SK-N-MC (cell line): Measurements from ENCODE around the gene TMEM218.

Source experiments
- DNase-seq: peaks from one replicate; pipeline ENCODE4 v3.0.0-alpha.2; 2011; ENCODE audit warnings: low read depth, low spot score
- H3K27ac ChIP-seq: fragments of 200-600 bp; sonication (generic); 2 replicates; pipeline ENCODE4 v1.5.1; 2016; ENCODE audit warnings: mixed run types
- H3K36me3 ChIP-seq: fragments of 200-600 bp; sonication (generic); 2 replicates; pipeline ENCODE4 v1.6.1; 2017; ENCODE audit warnings: antibody characterized with exemption, low read length, mixed read lengths; ENCODE audit not compliant: insufficient read depth
- H3K4me3 ChIP-seq: fragments of 200-600 bp; sonication (generic); 2 replicates; pipeline ENCODE4 v1.5.1; 2016
- H3K9ac ChIP-seq: fragments of 200-600 bp; sonication (generic); 2 replicates; pipeline ENCODE4 v1.8.0; 2017; ENCODE audit warnings: mixed run types, mixed read lengths; ENCODE audit not compliant: insufficient read length
- H3K9me3 ChIP-seq: fragments of 200-600 bp; sonication (generic); 2 replicates; pipeline ENCODE4 v1.6.1; 2017; ENCODE audit warnings: low read depth, mild to moderate bottlenecking, antibody characterized with exemption, low read length, moderate library complexity, mixed read lengths
- EZH2 ChIP-seq: fragments of 200-600 bp; sonication (generic); IDR thresholded peaks from one replicate; pipeline ENCODE4 v1.6.1; 2017; ENCODE audit warnings: antibody characterized with exemption
- FOXP2 ChIP-seq: optimal IDR thresholded peaks from 2 replicates; pipeline ENCODE3; 2011; ENCODE audit warnings: mild to moderate bottlenecking, moderate library complexity; ENCODE audit not compliant: insufficient read depth; ENCODE audit errors: extremely low read length, control extremely low read depth
- POLR2AphosphoS5 ChIP-seq: IDR thresholded peaks from 2 replicates; pipeline ENCODE4 v1.6.1; 2012; ENCODE audit warnings: mild to moderate bottlenecking, low read depth, low read length, borderline replicate concordance

Gene TMEM218

DNA sequence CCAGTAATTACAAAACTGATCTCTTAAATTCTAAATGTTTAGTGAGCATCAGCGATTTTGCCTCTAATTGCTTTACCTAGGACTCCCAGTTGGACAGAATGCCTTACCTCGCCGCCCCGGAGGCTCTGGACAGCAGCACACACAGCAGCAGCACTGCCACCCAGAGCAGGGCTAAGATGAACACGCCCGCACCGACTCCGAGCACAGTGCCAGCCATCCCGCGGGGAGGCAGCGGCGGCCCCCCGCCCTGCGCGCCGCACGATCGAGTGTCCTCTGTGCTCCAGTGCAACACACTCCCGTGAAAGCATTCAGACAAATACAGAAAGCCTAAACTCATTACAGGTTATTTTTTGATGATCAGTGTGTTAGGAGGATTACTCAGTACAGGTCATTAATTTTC lies 9.4 kb downstream of the TMEM218 start:
- H3K27ac ChIP-seq = no peak overlapping the region
- no peak for DNase-seq

DNA sequence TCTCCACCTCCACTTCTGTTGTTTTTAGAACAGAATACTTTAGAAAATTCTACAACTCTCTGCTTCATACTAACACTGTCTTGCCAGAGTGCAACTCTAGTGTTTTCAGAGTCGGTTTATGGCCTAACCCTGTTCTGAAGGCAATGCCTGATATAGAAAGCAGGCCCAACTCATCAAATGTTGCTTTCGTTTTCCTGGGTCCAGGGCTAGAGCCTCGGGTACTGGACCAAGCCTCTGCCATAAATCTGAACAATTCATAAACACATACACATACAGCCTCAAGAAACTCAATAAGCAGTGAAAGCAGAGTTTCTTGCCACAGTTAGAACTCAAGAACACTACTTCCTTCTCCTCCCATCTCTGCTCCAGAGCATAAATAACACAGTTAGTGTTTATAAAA lies 9.8 kb downstream of the TMEM218 start:
- TF ChIP-seq POLR2AphosphoS5 (no peak), EZH2 (no peak), FOXP2 (no peak)
- H3K27ac ChIP-seq = no peak overlapping the region
- H3K9ac ChIP-seq = no peak overlapping the region
- H3K36me3 ChIP-seq = peaks cover 14% of the 10 kb centered on the region
- H3K4me3 ChIP-seq = no peak overlapping the region
- H3K9me3 ChIP-seq = no peaks in the 10 kb centered on the region
- DNase-seq = no peak

More for the DNA sequence above, 9.4 kb downstream of the TMEM218 start:
- H3K9me3 ChIP-seq = no peaks in the 10 kb centered on the region
- no peak overlapping the region for H3K9ac ChIP-seq
- no peak overlapping the region for H3K4me3 ChIP-seq
- peaks cover 14% of the 10 kb centered on the region for H3K36me3 ChIP-seq
- TF ChIP-seq EZH2 (no peak), FOXP2 (no peak), POLR2AphosphoS5 (no peak)

DNA sequence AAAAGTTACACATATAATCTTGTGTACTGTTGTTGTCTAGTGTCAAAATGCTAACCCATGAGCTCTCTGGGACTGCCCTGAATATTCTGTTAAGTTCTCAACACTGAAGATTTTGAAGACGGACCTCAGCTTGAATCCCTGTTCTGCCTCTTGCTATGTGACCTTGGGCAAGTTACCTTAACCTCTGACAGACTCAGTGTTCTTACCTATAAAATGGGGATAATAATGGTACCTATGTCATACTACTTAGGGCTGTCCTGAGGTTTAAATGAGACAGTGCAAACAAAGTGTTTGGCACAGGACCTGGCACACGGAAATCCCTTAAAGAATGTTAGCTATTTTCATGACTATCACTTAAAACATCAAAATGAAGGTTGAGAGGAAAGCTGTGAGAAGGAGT lies 11.3 kb downstream of the TMEM218 start:
- TF ChIP-seq EZH2 (no peak), FOXP2 (no peak), POLR2AphosphoS5 (no peak)
- H3K36me3 ChIP-seq = peaks cover 14% of the 10 kb centered on the region
- no peak overlapping the region for H3K4me3 ChIP-seq
- no peaks in the 10 kb centered on the region for H3K9me3 ChIP-seq
- H3K9ac ChIP-seq = no peak overlapping the region
- no peak for DNase-seq
- no peak overlapping the region for H3K27ac ChIP-seq

DNA sequence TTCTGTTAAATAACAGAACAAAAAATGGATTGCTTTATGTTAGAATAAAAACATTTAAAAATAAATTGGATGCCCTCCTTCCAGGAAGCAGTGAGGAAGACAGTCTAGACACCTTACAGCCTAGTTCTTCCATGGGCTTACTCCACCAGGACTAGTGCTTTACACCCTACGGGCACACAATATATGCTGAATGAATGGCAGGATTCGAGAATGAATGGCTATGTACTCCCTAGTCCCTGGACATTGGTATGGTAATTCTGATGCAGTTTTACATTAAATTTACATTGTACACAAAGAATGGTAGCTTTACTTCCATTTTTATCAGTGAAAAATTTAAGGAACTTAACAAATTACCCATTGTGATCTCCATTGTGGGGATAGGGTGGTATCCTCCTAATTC lies 16.7 kb downstream of the TMEM218 start:
- no peak overlapping the region for H3K27ac ChIP-seq
- no peaks in the 10 kb centered on the region for H3K9me3 ChIP-seq
- TF ChIP-seq POLR2AphosphoS5 (no peak), FOXP2 (no peak), EZH2 (no peak)
- no peak overlapping the region for H3K4me3 ChIP-seq
- no peak for DNase-seq
- H3K36me3 ChIP-seq = peaks cover 3% of the 10 kb centered on the region; the same call in 1 of the 2 replicates
- no peak overlapping the region for H3K9ac ChIP-seq

DNA sequence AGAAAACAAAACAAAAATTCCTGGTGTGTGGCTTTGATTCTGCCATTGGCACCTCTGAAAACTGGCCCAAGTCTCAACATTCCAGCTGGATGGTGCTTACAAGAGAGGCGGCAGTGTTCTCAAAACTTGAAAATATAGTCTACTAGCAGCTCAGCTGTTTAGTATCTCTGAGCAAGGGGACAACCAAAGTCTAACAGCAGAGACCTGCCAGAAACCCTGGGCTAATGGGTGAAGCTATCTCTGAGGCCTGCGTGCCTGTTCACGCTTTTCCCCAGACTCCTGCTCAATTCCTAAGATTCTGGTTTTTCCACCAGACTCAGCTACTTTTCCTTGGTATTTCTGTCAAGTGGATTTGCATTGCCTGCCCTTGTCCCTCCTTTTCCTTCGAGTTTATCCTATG lies 17.9 kb downstream of the TMEM218 start:
- H3K27ac ChIP-seq = no peak overlapping the region
- H3K4me3 ChIP-seq = no peak overlapping the region
- H3K9ac ChIP-seq = no peak overlapping the region
- no peak for TF ChIP-seq FOXP2
- no peak for TF ChIP-seq EZH2
- no peak for TF ChIP-seq POLR2AphosphoS5
- DNase-seq = no peak
- H3K36me3 ChIP-seq = peaks cover 3% of the 10 kb centered on the region; the same call in 1 of the 2 replicates
- no peaks in the 10 kb centered on the region for H3K9me3 ChIP-seq

DNA sequence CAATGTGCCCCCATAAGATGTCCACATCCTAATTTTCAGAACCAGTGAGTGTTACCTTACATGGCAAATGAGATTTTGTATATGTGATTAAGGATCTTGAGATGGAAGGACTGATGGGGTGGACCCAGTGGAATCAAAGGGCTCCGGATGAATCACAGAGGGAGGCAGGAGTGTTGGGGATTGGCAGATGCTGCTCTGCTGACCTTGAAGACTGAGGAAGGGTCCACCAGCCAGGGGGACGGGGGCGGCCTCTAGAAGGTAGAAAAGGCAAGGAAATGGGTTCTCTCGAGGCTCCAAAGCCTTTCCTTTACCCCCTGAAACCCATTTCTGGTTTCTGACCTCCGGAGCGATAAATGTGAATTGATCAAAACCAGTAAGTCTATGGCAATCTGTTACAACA lies 18.8 kb downstream of the TMEM218 start:
- H3K9ac ChIP-seq = no peak overlapping the region
- TF ChIP-seq POLR2AphosphoS5 = no peak
- TF ChIP-seq EZH2 = no peak
- no peak for TF ChIP-seq FOXP2
- H3K9me3 ChIP-seq = no peaks in the 10 kb centered on the region
- H3K27ac ChIP-seq = no peak overlapping the region
- no peak for DNase-seq
- no peak overlapping the region for H3K4me3 ChIP-seq
- peaks cover 3% of the 10 kb centered on the region; the same call in 1 of the 2 replicates for H3K36me3 ChIP-seq

DNA sequence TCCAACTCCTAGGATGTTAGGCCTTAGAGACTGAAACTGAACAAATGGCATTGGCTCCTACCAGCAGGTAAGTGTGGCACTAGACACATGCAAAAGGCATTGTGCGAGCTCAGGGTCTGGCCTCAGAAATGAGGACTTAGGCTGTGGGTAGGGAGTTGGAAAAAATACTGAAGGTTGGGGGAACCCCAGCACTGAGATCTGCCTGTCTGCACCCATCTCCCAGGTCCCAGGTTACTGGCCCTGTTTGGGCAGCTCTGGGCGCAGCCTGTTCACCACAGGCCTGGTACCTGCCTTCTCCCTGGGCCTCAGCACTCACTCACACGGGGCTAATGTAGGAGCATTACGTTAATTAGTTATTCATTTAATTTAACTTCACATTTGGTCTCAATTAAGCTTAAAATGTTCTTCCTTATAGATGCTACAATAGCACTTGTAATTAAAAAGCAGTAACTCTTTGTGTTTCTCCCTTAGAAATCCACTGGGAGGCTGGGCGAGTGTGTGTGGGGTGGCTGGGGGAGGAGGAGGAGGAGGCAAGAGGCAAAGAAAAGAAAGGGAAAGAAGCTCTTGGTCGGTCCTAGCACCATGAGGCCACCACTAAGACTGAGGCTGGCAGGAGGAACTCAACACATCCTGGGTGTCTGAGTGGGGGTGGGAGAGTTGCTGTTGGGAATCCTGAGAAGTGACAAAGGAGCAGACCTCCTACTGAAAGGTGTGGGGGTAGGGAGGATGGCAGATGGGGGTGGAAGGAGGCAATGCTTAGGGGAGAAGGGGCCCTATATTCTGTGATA lies 19.4 kb downstream of the TMEM218 start:
- Histone ChIP-seq H3K27ac (no peak overlapping the region), H3K4me3 (no peak overlapping the region), H3K9ac (peak overlapping the region; percentile 53), H3K36me3 (no peaks in the 10 kb centered on the region; the same call in 1 of the 2 replicates), H3K9me3 (no peaks in the 10 kb centered on the region)
- TF ChIP-seq POLR2AphosphoS5 (no peak), EZH2 (no peak), FOXP2 (no peak)
- DNase-seq = no peak

DNA sequence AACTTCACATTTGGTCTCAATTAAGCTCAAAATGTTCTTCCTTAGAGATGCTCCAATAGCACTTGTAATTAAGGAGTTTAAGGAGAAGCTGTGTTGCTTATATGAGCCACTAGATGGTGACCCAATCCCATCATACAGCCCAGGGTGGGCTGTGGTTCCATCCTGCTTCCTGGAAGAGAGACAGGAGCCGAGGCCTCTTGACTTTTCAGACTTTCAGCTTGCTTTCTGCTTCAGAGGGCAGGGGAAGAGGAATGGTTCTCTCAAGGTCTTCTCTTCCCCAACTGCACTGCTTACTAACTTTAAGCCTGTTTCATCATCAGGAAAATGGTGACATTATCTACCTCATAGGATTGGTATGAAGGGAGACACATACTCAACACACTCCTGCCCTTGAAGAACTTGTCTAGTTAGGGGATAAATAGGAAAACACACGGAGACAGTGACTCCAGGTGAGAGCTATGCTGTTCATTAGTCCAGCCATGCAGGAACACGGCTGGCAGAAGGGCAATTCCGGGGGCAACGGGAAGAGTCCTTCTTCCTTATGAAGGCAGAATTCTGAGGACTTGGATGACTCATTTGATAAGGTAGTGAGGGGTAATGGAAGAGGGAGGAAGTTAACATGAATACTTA lies 20.1 kb downstream of the TMEM218 start:
- H3K9me3 ChIP-seq = no peaks in the 10 kb centered on the region
- H3K36me3 ChIP-seq = no peaks in the 10 kb centered on the region; the same call in 1 of the 2 replicates
- H3K4me3 ChIP-seq = no peak overlapping the region
- no peak overlapping the region for H3K9ac ChIP-seq
- DNase-seq = peak; percentile 28
- no peak overlapping the region for H3K27ac ChIP-seq
- TF ChIP-seq POLR2AphosphoS5 = no peak
- no peak for TF ChIP-seq EZH2
- TF ChIP-seq FOXP2 = no peak
